ENCODE data around the gene CMBL. TPM values are rescaled to one million over a fixed set of nuclear protein-coding genes. Genes with fewer than 3 reads are reported as not detected.
A peak's percentile ranks its signal among the peaks of the same experiment; 100 is the strongest.

CMBL gene
- total and polyA plus RNA-seq, 2 of the 13 experiments (the other 11 are each of a cell fraction or from before 2014, with no cell fraction given) = 11.5 to 17.0 TPM

DNA sequence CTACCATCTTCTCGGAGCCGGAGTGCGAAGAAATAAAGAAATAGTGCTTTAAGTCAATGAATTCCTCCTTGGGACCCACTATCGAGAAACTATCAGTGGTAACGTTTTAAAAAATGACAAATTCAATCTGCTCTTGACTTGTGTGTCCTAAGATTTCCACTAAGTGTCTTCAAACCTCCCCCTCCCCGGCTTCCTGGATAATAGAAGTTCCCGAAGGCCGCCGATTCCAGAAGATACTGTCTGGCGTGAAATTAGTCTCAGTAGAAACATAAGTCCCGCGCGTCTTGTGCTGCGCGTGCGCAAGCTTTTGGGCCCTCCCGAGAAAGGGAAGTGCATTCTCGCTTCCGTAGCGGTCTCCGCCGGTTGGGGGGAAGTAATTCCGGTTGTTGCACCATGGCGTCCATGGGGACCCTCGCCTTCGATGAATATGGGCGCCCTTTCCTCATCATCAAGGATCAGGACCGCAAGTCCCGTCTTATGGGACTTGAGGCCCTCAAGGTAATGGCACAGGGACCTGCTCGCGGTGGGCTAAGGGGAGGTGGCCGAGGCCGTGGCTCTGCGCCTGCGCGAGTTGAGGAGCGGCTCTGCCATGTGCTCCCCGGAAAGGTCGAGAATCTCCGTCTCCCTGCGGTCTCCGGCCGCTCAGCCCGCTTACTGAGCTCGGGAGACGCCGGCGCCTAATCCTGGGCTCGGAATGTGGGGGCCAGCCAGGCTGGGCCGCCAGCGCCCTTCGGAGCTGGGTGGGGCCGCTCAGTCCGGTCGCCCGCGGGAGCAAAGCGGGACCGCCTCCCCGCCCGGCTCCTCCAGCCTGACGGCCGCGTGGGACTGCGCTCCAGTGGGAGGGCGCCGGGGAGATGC, 57.5 kb downstream of the CMBL start, which contains the start of gene CCT5 (continued):
- TF ChIP-seq SMAD9 (CRISPR knock-in tag; IDR thresholded peaks at IDR 0.05) (no peak), CHD2 (IDR thresholded peaks at IDR 0.05; ENCODE audit: low read depth, low read length) (no peak), KLF6 (CRISPR knock-in tag; IDR thresholded peaks at IDR 0.05) (peak; percentile 53; the same call in 1 of the 2 replicates), KDM5A (IDR thresholded peaks at IDR 0.05; ENCODE audit: borderline replicate concordance, low read length) (peak; percentile 75), ZNF260 (CRISPR knock-in tag; IDR thresholded peaks at IDR 0.05; ENCODE audit: borderline replicate concordance, low read depth) (no peak), SAP130 (CRISPR knock-in tag; IDR thresholded peaks at IDR 0.05; ENCODE audit: low read depth) (peak; percentile 93), CREB1 (IDR thresholded peaks at IDR 0.05) (no peak), CREB1 (CRISPR knock-in tag; IDR thresholded peaks at IDR 0.05) (no peak), MIER3 (CRISPR knock-in tag; IDR thresholded peaks at IDR 0.05; ENCODE audit: borderline replicate concordance) (peak; percentile 61; the same call in 1 of the 2 replicates), ZKSCAN1 (IDR thresholded peaks at IDR 0.05; ENCODE audit: low read length) (no peak), JDP2 (CRISPR knock-in tag; IDR thresholded peaks at IDR 0.05; ENCODE audit: borderline replicate concordance) (no peak), ZNF569 (CRISPR knock-in tag; IDR thresholded peaks at IDR 0.05; ENCODE audit: borderline replicate concordance) (no peak), NCOA5 (CRISPR knock-in tag; IDR thresholded peaks at IDR 0.05) (no peak), CBX5 (CRISPR knock-in tag; IDR thresholded peaks at IDR 0.05; ENCODE audit: borderline replicate concordance) (no peak; the same call in 1 of the 2 replicates), ELF1 (CRISPR knock-in tag; IDR thresholded peaks at IDR 0.05) (peak; percentile 87), ZSCAN29 (CRISPR knock-in tag; conservative IDR thresholded peaks at IDR 0.05) (no peak), CCAR2 (optimal IDR thresholded peaks at IDR 0.05; ENCODE audit: low read depth, low read length) (no peak), ZNF724P (CRISPR knock-in tag; IDR thresholded peaks at IDR 0.05; ENCODE audit: borderline replicate concordance) (peak; percentile 64; the same call in 1 of the 2 replicates), NFIB (CRISPR knock-in tag; IDR thresholded peaks at IDR 0.05; ENCODE audit: borderline replicate concordance) (no peak), ZNF224 (CRISPR knock-in tag; IDR thresholded peaks at IDR 0.05) (peak; percentile 66; the same call in 1 of the 2 replicates)
- TF ChIP-seq, protein P1, sequence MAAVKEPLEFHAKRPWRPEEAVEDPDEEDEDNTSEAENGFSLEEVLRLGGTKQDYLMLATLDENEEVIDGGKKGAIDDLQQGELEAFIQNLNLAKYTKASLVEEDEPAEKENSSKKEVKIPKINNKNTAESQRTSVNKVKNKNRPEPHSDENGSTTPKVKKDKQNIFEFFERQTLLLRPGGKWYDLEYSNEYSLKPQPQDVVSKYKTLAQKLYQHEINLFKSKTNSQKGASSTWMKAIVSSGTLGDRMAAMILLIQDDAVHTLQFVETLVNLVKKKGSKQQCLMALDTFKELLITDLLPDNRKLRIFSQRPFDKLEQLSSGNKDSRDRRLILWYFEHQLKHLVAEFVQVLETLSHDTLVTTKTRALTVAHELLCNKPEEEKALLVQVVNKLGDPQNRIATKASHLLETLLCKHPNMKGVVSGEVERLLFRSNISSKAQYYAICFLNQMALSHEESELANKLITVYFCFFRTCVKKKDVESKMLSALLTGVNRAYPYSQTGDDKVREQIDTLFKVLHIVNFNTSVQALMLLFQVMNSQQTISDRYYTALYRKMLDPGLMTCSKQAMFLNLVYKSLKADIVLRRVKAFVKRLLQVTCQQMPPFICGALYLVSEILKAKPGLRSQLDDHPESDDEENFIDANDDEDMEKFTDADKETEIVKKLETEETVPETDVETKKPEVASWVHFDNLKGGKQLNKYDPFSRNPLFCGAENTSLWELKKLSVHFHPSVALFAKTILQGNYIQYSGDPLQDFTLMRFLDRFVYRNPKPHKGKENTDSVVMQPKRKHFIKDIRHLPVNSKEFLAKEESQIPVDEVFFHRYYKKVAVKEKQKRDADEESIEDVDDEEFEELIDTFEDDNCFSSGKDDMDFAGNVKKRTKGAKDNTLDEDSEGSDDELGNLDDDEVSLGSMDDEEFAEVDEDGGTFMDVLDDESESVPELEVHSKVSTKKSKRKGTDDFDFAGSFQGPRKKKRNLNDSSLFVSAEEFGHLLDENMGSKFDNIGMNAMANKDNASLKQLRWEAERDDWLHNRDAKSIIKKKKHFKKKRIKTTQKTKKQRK (IDR thresholded peaks at IDR 0.05; ENCODE audit: low read length) = no peak
- TF ChIP-seq, protein P2, sequence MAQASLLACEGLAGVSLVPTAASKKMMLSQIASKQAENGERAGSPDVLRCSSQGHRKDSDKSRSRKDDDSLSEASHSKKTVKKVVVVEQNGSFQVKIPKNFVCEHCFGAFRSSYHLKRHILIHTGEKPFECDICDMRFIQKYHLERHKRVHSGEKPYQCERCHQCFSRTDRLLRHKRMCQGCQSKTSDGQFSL (CRISPR knock-in tag; IDR thresholded peaks at IDR 0.05) = peak; percentile 73; the same call in 1 of the 2 replicates
- TF ChIP-seq, protein P3, sequence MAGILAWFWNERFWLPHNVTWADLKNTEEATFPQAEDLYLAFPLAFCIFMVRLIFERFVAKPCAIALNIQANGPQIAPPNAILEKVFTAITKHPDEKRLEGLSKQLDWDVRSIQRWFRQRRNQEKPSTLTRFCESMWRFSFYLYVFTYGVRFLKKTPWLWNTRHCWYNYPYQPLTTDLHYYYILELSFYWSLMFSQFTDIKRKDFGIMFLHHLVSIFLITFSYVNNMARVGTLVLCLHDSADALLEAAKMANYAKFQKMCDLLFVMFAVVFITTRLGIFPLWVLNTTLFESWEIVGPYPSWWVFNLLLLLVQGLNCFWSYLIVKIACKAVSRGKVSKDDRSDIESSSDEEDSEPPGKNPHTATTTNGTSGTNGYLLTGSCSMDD (CRISPR knock-in tag; IDR thresholded peaks at IDR 0.05) = no peak

All from HepG2 (cell line).